ENCODE measurements around the gene NTF4.

GRCh38 chr19:49061445-49061844 is 3.2 kb downstream of the NTF4 start:
- TF ChIP-seq SNAI2 (CRISPR knock-in tag; IDR thresholded peaks at IDR 0.05) (no peak), RARB (CRISPR knock-in tag; IDR thresholded peaks at IDR 0.05) (no peak), BACH2 (CRISPR knock-in tag; IDR thresholded peaks at IDR 0.05; ENCODE audit: borderline replicate concordance) (no peak), CREB5 (CRISPR knock-in tag; IDR thresholded peaks at IDR 0.05; ENCODE audit: low read depth) (no peak), ZFP30 (CRISPR knock-in tag; IDR thresholded peaks at IDR 0.05) (no peak), ARNTL (CRISPR knock-in tag; IDR thresholded peaks at IDR 0.05; ENCODE audit: borderline replicate concordance, low read depth) (no peak), TOX (CRISPR knock-in tag; IDR thresholded peaks at IDR 0.05; ENCODE audit: borderline replicate concordance) (no peak), OSR1 (CRISPR knock-in tag; IDR thresholded peaks at IDR 0.05) (no peak)

Data from SK-N-SH treated with all-trans-retinoic acid at 6 μM for 48 hours (cell line).